AML-193 (cell line): ENCODE measurements around the gene ZBED5.
"Not testable (repeated sequence)": the region's sequence is repeated elsewhere in the genome, so short reads cannot be mapped to it uniquely, and the experiment has no call there.

ENCODE experiments used
- DNase-seq, 2 experiments: peaks; one replicate each; lab custom pipeline; 2025; lab: John Stamatoyannopoulos, UW

The ZBED5 gene

DNA sequence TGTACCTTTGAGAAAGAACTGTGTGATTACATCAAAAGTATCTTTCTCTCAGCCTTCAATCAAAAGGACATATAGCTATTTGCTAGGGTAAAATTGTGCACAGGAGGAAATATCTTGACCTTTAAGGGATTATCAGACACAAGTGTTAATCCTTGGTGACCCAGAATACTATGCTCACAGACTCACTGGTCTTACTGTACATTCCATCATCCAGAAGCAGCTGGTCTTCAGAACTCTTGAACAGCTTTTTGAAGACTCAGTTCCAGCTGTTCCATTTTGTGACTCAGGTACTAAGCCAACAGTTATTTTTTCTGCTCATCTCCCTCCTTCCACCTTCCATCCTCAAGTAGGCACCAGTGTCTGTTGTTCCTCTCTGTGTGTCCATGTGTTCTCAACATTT lies 19.8 kb downstream of the ZBED5 start:
- no peak for DNase-seq

DNA sequence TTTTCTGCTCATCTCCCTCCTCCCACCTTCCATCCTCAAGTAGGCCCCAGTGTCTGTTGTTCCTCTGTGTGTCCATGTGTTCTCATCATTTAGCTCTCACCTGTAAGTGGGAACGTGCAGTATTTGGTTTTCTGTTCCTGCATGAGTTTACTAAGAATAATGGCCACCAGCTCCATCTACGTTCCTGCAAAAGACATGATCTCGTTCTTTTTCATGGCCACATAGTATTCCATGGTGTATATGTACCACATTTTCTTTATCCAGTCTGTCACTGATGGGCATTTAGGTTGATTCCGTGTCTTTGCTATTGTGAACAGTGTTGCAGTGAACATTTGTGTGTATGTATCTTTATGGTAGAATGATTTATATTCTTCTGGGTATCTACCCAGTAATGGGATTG lies 21.0 kb downstream of the ZBED5 start:
- not testable (repeated sequence) for DNase-seq

DNA sequence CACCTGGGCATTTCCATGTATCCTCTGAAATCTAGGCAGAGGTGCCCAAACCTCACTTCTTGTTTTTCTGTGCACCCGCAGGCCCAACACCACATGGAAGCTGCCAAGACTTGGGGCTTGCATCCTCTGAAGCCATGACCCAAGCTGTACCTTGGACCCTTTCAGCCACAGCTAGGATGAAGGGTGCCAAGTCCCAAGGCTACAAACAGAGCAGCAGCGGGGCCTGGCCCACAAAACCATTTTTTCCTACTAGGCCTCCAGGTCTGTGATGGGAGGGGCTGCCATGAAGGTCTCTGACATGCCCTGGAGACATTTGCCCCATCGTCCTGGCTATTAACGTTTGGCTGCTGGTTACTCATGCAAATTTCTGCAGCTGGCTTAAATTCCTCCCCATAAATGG lies 28.7 kb downstream of the ZBED5 start:
- no peak for DNase-seq

DNA sequence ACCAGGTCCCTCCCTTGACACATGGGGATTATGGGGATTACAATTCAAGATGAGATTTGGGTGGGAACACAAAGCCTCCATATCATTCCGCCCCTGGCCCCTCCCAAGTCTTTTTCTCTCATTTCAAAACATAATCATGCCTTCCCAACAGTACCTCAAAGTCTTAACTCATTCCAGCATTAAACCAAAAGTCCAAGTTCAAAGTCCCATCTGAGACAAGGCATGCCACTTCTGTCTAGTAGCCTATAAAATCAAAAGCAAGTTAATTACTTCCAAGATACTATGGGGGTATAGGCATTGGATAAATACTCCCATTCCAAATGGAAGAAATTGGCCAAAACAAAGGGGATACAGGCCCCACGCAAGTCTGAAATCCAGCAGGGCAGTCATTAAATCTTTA lies 29.5 kb downstream of the ZBED5 start:
- DNase-seq: no peak

DNA sequence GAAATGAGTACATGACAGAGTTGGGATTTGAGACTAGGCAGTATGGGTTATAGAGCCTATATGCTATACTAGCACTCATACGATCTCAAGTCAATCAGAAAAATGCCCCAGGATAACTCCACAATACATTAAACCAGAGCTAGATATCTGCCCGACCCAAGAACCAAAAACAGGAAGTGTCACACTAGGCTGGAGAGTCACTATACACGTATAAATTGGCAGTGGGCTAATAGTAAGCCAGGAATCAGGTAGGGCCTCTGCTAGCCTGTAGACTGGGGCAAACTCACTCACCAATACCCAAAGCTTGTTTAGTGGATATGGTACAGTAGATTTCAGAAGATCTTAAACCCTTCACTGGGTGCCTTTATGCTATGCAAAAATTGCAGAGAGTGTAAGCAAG lies 33.0 kb downstream of the ZBED5 start:
- DNase-seq: no peak

DNA sequence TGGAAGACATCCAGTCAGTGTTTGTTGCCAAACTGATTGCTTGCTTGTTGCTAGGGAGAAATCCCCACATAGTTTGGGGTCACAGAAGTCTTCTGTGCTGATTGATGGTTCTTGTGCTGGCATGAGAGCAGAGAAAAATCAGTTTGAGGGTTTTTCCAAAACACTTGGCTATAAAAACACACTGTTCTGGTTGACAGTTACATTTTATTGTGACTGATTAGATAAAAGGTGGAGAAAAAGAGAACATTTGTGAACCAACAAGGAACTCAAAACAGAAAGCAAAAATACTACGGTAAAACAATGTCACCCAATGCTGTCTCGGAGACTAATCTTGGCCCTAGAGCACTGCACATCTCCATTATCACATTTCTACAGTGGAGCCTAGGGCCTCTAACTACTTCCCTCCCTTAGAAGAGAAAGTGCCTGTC lies 34.7 kb downstream of the ZBED5 start:
- no peak for DNase-seq

DNA sequence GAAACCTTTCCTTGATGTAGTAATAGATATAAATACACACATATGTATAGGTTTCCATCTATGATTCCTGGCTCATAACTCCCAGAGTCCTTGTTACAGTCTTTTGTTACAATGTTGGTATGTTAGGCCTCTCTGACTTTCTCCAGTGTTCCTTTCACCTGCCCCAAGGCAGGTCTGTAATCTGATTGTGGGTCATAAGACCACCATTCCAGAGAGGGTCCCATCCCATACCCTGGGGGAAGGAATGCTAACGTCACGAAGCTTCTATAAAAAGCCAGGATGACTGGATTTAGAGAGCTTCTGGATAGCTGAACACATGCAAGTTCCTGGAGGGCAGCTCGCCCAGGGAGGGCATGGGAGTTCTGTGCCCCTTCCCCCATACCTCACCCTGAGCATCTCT lies 35.4 kb downstream of the ZBED5 start:
- not testable (repeated sequence) for DNase-seq

DNA sequence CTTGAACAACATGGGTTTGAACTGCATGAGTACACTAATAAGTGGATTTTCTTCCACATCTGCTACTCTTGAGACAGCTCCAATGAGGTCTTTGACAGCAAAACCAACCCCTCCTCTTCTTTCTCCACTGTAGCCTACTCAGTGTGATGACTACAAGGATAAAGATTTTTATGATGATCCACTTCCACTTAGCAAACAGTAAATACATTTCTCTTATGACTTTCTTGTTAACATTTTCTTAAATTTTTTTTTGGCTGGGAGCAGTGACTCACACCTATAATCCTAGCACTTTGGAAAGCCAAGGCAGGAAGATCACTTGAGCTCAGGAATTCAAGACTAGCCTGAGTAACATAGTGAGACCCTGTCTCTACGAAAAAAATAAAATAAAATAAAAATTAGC lies 39.3 kb downstream of the ZBED5 start:
- no peak for DNase-seq

DNA sequence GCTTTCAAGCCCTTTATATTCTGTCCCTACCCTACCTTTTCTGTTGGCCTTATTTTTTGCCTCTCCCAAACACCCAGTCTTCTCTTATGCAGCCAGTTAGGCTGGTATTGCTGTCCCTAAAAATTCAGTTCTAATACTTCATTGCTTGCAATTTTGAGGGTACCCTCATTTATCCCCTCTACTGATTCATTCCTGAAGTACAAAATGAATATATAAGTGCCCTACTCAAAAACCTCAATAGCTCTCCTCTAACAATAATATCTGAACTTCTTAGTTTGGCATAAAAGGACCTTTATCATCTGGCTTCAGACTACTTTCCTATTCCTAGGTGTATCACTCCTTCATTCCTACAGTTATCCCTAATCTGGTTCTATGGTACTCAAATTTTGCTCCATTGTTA lies 43.9 kb downstream of the ZBED5 start:
- no peak for DNase-seq

DNA sequence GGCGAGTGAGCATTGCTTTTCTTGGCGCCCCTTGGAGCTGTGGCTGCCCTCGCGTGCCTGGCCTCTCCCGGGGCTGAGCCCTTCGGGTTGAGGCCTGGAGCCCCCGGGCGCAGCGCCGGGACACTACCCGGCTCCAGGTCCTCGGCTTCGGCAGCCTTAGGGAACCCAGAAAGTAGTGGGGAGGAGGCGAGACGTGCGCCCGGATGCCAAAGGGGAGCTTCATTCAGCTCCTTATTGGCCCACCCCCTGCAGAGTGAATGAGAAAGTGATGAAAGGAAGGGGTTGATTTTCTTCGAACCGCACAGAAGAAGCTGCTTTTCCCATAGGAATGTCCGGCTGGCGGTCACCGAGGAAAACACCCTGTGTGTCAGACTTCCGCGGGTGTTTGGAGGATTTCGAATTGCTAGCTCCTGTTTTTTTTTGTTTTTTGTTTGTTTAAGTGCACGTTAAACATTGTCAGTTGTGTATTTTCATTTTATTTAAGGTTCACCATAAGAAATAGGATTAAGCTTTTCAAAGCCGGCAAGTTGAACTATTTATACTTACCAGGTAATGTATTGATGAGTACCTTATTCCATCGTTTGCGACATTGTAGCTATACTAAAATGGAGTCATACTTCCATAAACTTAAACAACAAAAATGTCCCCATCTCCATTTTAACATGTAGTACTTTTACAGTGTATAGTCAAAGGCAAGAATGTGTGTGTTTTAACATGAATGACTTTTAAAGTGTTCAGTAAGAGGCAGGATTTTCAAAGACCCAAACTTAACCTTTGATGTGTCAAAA lies 48.3 kb downstream of the ZBED5 start:
- DNase-seq: peak in 1 of 2 experiments; percentile 37

DNA sequence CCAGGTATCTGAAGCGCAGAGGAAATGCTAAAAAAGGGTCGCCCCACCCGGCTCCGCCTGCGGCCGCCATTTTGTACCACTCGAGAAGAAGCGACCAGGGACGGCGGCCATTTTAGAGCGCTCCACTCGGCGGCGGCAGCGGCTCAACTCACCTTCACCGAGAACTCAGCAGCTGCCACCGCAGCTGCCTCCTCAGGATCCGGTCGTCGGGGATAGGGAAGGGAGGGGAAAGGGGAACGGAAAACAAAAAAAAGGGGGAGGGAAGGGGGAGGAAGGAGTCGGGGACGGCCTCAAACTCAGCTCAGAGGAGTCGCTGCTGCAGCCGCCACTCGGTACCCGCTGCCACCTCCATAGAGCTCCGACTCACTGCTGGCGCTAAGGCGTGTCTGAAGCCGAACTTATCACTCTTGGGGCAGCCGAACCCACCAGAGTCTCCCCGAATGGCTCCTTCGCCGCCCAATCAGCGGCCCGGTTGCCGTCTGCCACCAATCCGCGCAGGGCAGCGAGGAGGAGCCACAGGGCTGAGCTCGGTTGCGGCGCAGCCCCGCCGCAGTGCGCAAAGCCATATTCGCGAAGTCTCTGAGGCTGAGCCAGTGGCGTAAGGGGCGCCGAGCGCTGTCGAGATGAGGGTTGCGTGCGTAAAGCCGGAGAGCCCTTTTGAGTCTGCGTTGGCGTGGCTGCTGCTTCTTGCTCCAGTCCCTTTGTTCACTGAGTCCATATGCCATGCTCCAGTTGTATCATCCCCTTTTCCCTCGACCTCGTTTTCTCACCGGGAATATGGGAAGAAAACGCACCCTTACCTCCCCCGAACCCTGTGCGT lies 49.1 kb downstream of the ZBED5 start, which contains the start of gene EIF4G2:
Gene EIF4G2 (minus strand): TSS at position 374 of the 820 bp plus-strand sequence.
- DNase-seq: peak; percentile 95 to 96

DNA sequence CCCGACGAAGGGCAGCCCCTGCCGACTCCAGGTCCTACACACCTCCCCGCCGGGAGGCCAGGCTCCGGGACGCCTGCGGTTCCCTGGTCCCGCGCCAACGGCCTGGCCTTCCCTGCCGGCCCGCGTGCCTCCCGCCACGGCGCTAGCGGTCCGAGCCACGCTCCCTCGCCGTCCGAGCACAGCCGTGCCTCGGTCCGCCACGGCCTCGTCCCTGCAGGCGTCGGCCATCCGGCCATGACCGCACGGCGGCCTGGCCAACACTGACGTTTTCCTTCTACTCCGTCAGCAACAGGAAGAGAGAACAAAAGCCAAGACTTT lies 49.7 kb downstream of the ZBED5 start:
- no peak for DNase-seq

DNA sequence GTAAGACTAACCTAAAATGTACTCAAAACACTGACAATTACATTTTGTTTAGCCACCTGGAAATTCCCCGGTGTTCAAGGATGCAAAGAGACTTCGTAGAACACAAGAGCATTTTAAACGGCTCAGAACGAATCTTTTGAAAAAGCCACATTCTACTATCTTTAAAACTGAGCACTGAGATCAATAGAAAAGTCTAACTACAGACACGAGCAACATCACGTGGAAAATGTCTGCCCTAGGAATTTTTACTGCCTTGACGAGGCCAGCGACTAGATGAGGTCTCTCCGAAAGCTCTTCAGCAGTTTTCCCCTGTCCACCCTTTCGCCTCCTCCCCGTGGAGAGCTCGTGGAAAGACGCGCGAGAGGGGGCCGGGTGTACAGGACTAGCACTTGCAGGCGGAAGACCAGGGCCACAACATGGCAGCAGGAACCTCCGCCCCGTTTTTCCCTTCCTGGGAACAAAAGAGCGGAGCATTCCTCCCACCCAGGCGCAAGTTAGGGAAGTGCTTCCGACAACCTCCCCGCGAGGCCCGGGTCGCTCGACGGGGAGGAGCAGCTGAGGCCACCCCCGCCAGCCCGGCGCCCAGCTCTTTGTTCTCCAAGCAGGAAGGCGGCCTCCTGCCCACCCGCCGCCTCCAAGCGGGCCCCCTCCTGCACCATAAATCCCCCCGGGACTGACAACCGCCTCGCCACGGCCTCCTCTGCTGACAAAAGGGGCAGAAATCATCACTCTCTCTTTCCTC lies 50.2 kb downstream of the ZBED5 start:
- DNase-seq: peak; percentile 13 to 18

DNA sequence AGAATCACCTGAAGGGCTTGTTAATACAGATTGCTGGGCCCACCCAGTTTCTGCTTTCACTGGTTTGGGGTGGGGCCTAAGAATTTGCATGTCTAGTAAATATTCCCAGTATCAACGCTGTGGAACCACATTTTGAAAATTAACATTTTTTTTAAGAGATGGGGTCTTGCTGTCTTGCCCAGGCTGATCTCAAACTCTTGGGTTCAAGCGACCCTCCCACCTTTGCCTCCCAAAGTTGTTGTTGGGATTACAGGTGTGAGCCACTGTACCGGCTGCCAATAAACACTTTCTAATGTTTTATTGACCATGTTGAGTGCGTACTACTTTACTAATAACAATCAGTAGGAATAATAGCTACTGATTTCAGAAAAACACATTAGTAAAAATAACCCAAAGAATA lies 51.6 kb downstream of the ZBED5 start:
- DNase-seq: no peak

DNA sequence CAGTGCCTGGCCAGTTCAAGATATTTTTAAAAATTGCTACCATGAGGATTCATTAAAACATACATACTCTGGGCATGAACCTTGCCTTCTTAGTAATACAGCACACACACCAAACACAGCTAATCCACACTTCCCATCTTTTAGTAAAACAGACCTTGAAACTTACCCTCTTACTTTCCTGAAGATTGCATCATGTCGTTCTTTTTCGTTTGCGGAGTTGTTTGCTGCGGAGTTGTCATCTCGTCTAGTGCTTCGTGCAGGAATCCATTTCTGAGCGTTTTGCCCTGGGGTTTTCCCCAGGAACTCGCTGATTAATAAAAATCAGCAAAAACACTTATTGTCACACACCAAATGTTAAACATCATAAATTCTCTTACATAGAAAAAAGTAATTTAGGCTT lies 52.1 kb downstream of the ZBED5 start:
- no peak for DNase-seq

DNA sequence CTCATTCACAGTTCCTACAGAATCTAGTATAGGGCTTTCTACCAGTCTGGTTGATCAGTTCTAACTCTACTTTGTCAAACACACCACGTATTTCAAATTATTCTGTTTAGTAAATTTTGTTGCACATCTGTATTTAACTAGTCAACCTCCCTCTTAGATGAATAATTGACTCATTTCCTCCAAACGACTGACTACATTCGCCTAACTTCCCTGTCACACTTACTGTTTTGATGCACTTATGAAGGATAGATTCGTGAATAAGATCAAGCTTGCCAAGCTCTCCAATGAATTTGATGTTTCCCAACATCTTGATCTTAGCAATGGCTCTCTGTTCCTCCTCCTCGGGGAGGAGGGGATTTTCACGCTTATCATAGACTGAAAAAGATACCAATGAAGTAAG lies 54.2 kb downstream of the ZBED5 start:
- no peak for DNase-seq
